Activated CD8-positive, alpha-beta memory T cell treated with anti-CD3 and anti-CD28 coated beads, Interleukin-2, amount 50 U/mL, for 24 hours (primary cell): ENCODE results near the gene ADAMTS2.

Experiments used
- DNase-seq: peaks from one replicate; pipeline ENCODE4 v3.0.0-alpha.2; 2020; ENCODE audit errors: extremely low read depth

The ADAMTS2 gene

GRCh38 chr5:179278546-179278945 is 66.7 kb downstream of the ADAMTS2 start:
- DNase-seq, result no peak

- no peak for DNase-seq
These were observed 67.1 kb downstream of the ADAMTS2 start for GRCh38 chr5:179278119-179278518.

GRCh38 chr5:179276838-179277395 is 68.3 kb downstream of the ADAMTS2 start:
- no peak for DNase-seq

GRCh38 chr5:179275941-179276837 is 69.1 kb downstream of the ADAMTS2 start:
- DNase-seq, result no peak

GRCh38 chr5:179275381-179275878 is 69.8 kb downstream of the ADAMTS2 start:
- DNase-seq, result no peak

- no peak for DNase-seq
These were observed 70.6 kb downstream of the ADAMTS2 start for GRCh38 chr5:179274321-179275315.

- no peak for DNase-seq
These were observed 71.7 kb downstream of the ADAMTS2 start for GRCh38 chr5:179273441-179274145.

- DNase-seq, result no peak
These were observed 72.2 kb downstream of the ADAMTS2 start for GRCh38 chr5:179273073-179273435.

GRCh38 chr5:179272326-179273072 is 72.8 kb downstream of the ADAMTS2 start:
- DNase-seq, result no peak

- DNase-seq, result no peak
These were observed 73.4 kb downstream of the ADAMTS2 start for GRCh38 chr5:179271821-179272325.

GRCh38 chr5:179271428-179271734 is 73.9 kb downstream of the ADAMTS2 start:
- no peak for DNase-seq

GRCh38 chr5:179270581-179271427 is 74.5 kb downstream of the ADAMTS2 start:
- DNase-seq, result no peak

- DNase-seq, result no peak
These were observed 75.3 kb downstream of the ADAMTS2 start for GRCh38 chr5:179269781-179270543.

- no peak for DNase-seq
These were observed 76.1 kb downstream of the ADAMTS2 start for GRCh38 chr5:179268966-179269693.

GRCh38 chr5:179268399-179268952 is 76.8 kb downstream of the ADAMTS2 start:
- no peak for DNase-seq

GRCh38 chr5:179267671-179268083 is 77.6 kb downstream of the ADAMTS2 start:
- DNase-seq, result no peak

GRCh38 chr5:179267071-179267670 is 78.1 kb downstream of the ADAMTS2 start:
- no peak for DNase-seq
